Gastrocnemius medialis (tissue), 4 donors: ENCODE data around the gene ZNF287.

Source experiments
- POLR2A ChIP-seq, 2 donors: fragments of 450-650 bp; IDR thresholded peaks; one replicate each; pipeline ENCODE4 v1.6.1; 2017; ENCODE audit warnings: antibody characterized with exemption in 2 of 2, mild to moderate bottlenecking in 2 of 2, moderate library complexity in 2 of 2
- TF ChIP-seq, protein P1 (sequence below), 5 experiments: fragments of 450-650 bp in 3 of 5; fragments of 200-600 bp in 2 of 5; sonication (generic) in 2 of 5; IDR thresholded peaks in 4 of 5; conservative IDR thresholded peaks in 1 of 5; 1 replicate in 4 of 5; 2 replicates in 1 of 5; pipeline ENCODE4 v1.5.1; 2016 to 2019; ENCODE audit warnings: antibody characterized with exemption in 5 of 5, mild to moderate bottlenecking in 3 of 5, moderate library complexity in 3 of 5

DNA sequence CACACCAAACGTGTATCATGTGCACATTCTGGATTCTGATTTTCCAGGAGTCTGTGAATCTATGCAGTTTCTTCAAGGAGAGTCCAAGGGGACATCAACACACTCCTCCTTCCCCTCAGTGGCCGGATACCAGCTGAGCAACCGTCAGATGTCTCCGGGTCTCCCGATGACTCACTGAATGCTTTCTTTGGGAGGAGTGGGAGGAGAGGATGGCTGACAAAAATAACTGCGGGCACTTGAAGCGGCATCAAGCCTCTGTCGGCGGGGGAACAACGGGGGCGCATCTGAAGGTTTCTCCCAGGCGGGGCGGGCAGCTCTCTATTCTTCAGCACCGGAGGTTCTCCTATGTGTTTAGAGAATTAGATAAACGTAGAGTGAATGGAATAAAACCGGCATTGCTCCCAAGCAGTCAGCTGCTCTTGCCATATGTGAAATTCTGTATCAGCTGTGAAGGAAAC is 52.4 kb downstream of the ZNF287 start:
- TF ChIP-seq POLR2A (IDR thresholded peaks at IDR 0.05): no peak
- TF ChIP-seq, protein P1, sequence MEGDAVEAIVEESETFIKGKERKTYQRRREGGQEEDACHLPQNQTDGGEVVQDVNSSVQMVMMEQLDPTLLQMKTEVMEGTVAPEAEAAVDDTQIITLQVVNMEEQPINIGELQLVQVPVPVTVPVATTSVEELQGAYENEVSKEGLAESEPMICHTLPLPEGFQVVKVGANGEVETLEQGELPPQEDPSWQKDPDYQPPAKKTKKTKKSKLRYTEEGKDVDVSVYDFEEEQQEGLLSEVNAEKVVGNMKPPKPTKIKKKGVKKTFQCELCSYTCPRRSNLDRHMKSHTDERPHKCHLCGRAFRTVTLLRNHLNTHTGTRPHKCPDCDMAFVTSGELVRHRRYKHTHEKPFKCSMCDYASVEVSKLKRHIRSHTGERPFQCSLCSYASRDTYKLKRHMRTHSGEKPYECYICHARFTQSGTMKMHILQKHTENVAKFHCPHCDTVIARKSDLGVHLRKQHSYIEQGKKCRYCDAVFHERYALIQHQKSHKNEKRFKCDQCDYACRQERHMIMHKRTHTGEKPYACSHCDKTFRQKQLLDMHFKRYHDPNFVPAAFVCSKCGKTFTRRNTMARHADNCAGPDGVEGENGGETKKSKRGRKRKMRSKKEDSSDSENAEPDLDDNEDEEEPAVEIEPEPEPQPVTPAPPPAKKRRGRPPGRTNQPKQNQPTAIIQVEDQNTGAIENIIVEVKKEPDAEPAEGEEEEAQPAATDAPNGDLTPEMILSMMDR (IDR thresholded peaks at IDR 0.05 in 4 of 5, conservative IDR thresholded peaks at IDR 0.05 in 1 of 5): no peak
